ENCODE data around the gene LARP1. TPM values are rescaled to one million over a fixed set of nuclear protein-coding genes. Genes with fewer than 3 reads are reported as not detected.
A peak's percentile ranks its signal among the peaks of the same experiment; 100 is the strongest.

The LARP1 gene
- total and polyA plus RNA-seq, 10 of the 15 experiments (the other 5 are each of a cell fraction or from before 2014, with no cell fraction given): 22.6 to 227 (median 60.8) TPM

- TF ChIP-seq NKRF (conservative IDR thresholded peaks at IDR 0.05): no peak; the same call in none of the 2 replicates
- TF ChIP-seq POLR2A (IDR thresholded peaks at IDR 0.05; ENCODE audit: low read depth, low read length): peak; percentile 71
- TF ChIP-seq BRCA1 (IDR thresholded peaks at IDR 0.05; ENCODE audit: low read depth, low read length): no peak
- TF ChIP-seq RELA (IDR thresholded peaks at IDR 0.05; ENCODE audit: borderline replicate concordance, partially characterized antibody): no peak
- TF ChIP-seq CHD4 (IDR thresholded peaks at IDR 0.05): no peak
- no peak for TF ChIP-seq RUNX3 (IDR thresholded peaks at IDR 0.05; ENCODE audit: low read length)
- no peak for TF ChIP-seq ESRRA (IDR thresholded peaks at IDR 0.05; ENCODE audit: low read length)
- 0 out of 2 replicates have a peak, but pooled peaks have one; percentile 13 for TF ChIP-seq POLR2AphosphoS2 (IDR thresholded peaks at IDR 0.05; ENCODE audit: low read depth, low read length)
- TF ChIP-seq ETV6 (conservative IDR thresholded peaks at IDR 0.05 in 1 of 2, IDR thresholded peaks at IDR 0.05 in 1 of 2; ENCODE audit: borderline replicate concordance in 1 of 2, low read depth in 1 of 2): no peak
- TF ChIP-seq NR2C1 (IDR thresholded peaks at IDR 0.05): no peak
- TF ChIP-seq E2F8 (IDR thresholded peaks at IDR 0.05; ENCODE audit: low read depth, partially characterized antibody): no peak
- peak; percentile 79; the same call in 1 of the 2 replicates for TF ChIP-seq GATAD2B (conservative IDR thresholded peaks at IDR 0.05; ENCODE audit: low read depth)
- no peak for TF ChIP-seq BCL11A (IDR thresholded peaks at IDR 0.05; ENCODE audit: low read depth, low read length)
- TF ChIP-seq MYC (IDR thresholded peaks at IDR 0.05; ENCODE audit: insufficient read depth, insufficient read length, insufficient replicate concordance, low read length, severe bottlenecking): no peak
- TF ChIP-seq ZNF687 (IDR thresholded peaks at IDR 0.05): no peak
- TF ChIP-seq NFIC (IDR thresholded peaks at IDR 0.05; ENCODE audit: low read depth, low read length): no peak
- no peak for TF ChIP-seq ZNF384 (IDR thresholded peaks at IDR 0.05; ENCODE audit: borderline replicate concordance, low read depth, low read length)
- no peak for TF ChIP-seq CBX5 (IDR thresholded peaks at IDR 0.05; ENCODE audit: low read depth)
- no peak for TF ChIP-seq TCF7 (IDR thresholded peaks at IDR 0.05; ENCODE audit: borderline replicate concordance)
- no peak for TF ChIP-seq EED (IDR thresholded peaks at IDR 0.05; ENCODE audit: low read depth)
- TF ChIP-seq CREB1 (IDR thresholded peaks at IDR 0.05; ENCODE audit: low read depth): no peak
- no peak for TF ChIP-seq ZNF622 (IDR thresholded peaks at IDR 0.05)
- TF ChIP-seq ZSCAN29 (IDR thresholded peaks at IDR 0.05): no peak
- no peak for TF ChIP-seq NR2C2 (IDR thresholded peaks at IDR 0.05; ENCODE audit: borderline replicate concordance, control insufficient read depth, insufficient read length, low read depth)
Observed at GRCh38 chr5:154755361-154756008, at the start of gene LARP1 (continued).

Data from GM12878 (cell line).